H4 (cell line): ENCODE results near the gene FMO1. TPM values are rescaled to one million over a fixed set of nuclear protein-coding genes. Genes with fewer than 3 reads are reported as not detected.
"Not testable (repeated sequence)": the region's sequence is repeated elsewhere in the genome, so short reads cannot be mapped to it uniquely, and the experiment has no call there.

Experiments
- DNase-seq: peaks from one replicate; pipeline ENCODE4 v3.0.0-alpha.2; 2015; ENCODE audit warnings: low spot score
- total RNA-seq: library from RNA; depleted of rRNA; stranded (reverse); fragments of >200 nt; shearing (Covaris generic); gene quantifications from 2 replicates; pipeline ENCODE4 v1.2.3, GENCODE V29; 2014; rRNA removed

Gene FMO1
- total RNA-seq, 1 experiment from 2014 or later = not detected

- no peak for DNase-seq
Observed at GRCh38 chr1:171279678-171280077, 31.4 kb downstream of the FMO1 start.

DNA sequence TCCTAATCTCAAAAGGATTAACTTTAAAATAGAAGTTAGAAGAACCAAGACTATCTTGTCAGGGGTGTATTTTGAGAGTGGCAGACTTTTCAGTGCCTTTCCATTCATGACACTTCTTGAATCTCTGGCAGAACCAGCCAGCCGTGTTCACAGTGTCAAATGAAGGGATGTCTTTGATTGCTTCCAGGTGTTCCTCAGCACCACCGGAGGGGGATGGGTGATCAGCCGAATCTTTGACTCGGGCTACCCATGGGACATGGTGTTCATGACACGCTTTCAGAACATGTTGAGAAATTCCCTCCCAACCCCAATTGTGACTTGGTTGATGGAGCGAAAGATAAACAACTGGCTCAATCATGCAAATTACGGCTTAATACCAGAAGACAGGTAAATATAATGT, 32.3 kb downstream of the FMO1 start:
- DNase-seq = no peak

DNA sequence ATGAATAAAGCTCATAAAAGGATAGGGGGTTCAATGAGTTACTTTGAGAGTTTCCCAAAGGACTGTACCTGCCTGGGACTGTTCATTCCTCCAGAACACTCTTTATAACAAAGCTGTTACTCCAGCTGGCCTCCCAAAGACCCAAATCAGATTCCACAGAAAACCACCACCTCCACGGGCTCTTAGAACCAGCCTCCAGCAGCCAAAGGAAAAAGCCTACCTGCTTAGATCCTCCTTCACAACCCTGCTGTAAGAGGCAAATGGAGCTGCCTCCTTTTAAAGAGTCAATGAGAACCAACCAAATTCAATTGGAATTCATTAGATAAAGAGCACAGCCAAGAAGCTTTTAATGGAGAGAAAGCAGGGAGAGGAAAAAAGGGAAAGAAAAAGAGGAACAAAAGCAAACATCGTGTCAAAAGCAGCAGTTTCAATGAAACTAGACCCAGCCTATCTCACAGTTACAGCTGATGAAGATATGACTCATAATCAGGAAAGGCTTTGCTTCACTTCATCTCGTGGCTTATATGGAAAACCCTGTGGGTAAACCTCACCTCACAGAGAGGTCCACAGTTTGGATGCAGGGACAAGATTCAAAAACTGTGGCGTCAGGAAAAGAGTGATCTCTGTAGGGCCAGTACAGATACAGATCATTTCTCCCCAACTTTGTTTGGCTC, 37.9 kb downstream of the FMO1 start:
- peak; percentile 10 for DNase-seq

DNA sequence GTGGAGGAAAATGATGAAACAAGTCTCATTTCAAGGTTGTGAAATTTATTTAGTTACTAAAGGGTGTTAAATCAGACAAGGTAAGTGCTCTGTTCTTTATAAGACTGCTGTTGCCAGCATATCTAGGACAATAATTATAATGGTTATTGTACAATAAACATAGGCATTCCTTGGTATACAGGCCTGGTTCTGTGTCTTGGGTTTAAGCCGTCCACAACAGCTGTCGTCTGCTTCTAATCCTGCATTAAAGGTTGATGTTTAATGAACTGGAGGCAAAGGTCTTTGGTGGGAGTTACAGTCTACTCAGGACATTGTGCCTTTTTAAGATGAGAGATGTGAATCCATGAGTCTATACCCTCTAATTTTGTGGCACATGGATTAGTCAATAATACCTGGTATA, 42.3 kb downstream of the FMO1 start:
- DNase-seq = no peak

- no peak for DNase-seq
Observed at GRCh38 chr1:171292799-171293198, 44.5 kb downstream of the FMO1 start.

GRCh38 chr1:171295383-171295782, 47.1 kb downstream of the FMO1 start:
- not testable (repeated sequence) for DNase-seq

DNA sequence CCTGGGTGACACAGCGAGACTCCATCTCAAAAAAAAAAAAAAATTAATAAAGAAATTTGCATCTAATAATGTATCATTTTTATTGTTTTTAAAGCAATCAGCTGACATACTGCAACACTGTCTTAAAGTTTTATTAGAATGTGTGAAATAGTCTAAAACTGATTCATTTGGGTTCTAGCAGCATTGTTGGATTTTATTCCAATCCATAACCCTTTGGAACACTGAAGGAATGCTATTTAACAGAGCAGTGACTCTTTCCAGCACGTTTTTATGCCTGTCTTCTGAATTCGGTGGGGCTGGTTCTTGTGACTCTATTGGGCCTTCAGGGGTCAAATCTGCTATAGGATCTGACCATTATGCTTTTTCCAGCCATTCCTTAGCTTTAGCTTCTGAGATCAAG, 47.5 kb downstream of the FMO1 start:
- no peak for DNase-seq

- DNase-seq = no peak
Observed at GRCh38 chr1:171296897-171297296, 48.6 kb downstream of the FMO1 start.

GRCh38 chr1:171298696-171299095, 50.4 kb downstream of the FMO1 start:
- DNase-seq = no peak

DNA sequence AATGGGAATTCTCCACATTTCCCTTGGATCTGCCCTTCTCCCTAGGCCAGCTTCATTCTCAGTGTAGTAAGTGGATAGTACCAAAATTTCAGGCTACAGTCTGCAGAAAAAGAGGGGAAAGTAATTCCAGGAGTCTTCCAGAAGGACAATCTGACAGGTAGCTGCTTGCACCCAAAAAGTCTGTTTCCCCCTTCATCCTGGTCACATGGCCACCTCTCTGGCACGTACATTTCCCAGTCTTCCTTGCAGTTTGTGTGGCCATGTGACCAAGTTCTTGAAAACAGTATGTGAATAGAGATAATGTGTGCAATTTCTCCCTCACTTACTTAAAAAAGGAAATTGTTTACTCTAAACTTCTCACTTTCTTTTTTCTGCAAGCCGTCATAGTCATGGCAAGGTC, 51.0 kb downstream of the FMO1 start:
- DNase-seq = no peak

- no peak for DNase-seq
Observed at GRCh38 chr1:171300401-171300800, 52.1 kb downstream of the FMO1 start.

DNA sequence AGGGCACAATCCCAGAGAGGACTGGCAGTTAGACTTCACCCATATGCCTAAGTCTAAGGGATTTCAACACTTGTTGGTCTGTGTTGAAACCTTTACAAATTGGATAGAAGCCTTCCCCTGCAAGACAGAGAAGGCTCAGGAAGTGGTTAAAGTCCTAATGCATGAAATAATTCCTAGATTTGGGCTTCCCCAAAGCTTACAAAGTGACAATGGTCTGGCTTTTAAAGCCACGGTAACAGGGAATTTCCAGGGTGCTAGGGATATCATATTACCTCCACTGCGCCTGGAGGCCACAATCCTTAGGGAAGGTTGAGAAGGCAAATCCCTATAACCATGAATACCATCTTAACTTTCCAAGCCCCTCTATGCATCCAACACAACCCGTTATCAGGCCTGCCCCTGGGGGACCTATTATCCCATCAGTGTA, 62.4 kb downstream of the FMO1 start:
- peak; percentile 6 for DNase-seq

DNA sequence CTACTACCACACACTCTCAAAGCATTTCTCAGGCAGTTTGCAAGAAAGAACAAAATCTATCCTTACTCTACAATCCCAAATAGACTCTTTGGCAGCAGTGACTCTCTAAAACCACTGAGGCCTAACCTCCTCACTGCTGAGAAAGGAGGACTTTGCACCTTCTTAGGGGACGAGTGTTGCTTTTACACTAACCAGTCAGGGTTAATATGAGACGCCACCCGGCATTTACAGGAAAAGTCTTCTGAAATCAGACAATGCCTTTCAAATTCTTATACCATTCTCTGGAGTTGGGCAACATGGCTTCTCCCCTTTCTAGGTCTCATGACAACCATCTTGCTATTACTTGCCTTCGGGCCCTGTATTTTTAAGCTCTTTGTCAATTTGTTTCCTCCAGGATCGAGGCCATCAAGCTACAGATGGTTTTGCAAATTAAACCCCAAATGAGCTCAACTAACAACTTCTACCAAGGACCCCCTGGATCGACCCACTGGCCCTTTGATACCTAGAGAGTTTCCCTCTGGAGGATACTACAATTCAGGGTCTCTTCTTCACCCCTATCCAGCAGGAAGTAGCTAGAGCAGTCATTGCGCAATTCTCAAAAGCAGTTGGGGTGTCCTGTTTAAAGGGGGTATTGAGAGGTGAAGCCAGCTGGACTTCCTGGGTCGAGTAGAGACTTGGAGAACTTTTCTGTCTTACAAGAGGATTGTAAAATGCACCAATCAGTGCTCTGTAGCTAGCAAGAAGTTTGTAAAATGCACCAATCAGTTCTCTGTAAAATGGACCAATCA, 63.7 kb downstream of the FMO1 start:
- no peak for DNase-seq

DNA sequence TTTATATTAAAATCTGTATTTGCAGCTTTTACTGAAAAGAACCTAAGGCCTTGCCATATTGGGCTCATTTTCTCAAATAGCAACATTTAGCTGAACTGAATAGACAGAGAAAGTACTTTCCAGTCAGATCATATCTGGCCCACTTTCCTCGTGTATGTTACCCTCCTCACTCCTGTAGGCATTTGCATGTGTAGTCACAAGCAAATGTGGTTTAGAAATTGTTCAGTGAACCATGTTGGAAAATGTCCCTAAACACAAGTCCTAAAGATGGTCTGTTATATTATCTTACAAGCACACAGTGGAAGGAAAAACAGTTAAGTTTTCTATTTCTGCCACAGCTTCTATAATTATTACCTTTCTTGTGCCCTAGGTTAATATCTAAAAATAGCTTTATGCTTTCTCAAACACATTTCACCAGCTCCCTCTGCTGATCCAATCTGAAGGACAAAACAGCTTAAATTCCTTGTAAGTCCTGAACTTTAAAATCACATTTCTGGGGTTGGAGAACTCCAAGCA, 65.1 kb downstream of the FMO1 start:
- no peak for DNase-seq

GRCh38 chr1:171313835-171314320, 65.6 kb downstream of the FMO1 start, which contains the start of gene FMO4:
FMO4 (plus strand) TSS chr1:171314183; CDS start chr1:171319826, 5,643 bp downstream.
- peak; percentile 99 for DNase-seq

DNA sequence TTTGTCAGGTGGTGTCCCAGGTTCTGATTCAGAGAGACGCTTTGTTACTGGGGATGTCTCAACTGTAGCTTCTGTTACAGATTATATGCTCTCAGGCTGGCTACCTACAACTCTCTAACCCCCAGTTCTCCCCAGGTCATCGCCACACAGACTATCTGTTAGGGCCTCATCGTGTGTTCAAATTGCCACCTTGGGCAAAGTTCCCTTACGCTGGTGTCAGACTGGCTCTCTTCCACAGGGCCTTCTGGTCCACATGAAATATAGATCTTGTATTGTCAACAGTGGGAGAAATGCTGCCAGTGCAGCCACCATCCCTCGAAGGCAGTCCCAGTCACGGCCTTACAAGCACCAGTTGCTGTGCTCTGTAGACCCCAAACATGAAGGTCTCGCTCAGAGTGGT, 81.0 kb downstream of the FMO1 start:
- DNase-seq = no peak

DNA sequence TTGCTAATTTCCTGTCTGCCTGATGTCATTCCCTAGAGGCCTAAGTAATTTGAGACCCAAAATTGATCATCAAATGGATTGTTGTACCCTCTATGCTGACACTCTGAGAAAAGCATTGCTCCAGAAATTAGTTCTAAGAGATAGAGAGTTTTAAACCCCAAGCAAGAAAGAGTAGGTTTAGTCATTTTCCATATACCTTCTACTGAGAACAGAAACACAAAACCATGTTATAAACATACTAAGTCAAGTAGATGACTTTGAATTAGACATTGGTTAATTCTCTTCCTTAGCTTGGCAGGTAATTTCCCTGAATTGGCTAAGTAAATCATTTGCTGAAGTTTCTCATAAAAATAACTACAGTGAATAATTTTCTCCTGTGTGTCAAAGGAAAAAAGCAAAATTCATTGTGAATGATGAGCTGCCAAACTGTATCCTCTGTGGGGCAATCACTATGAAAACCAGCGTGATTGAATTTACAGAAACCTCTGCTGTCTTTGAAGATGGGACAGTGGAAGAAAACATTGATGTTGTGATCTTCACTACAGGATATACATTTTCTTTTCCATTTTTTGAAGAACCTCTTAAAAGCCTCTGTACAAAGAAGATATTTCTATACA, 85.8 kb downstream of the FMO1 start:
- no peak for DNase-seq

Other genes with a start within 250 kb of the FMO1 start
- 0.35 and 1.1 TPM in 2 replicates for gene FMO3, start 157.6 kb upstream of the FMO1 start, total RNA-seq
- not detected in 2 replicates for gene FMO2, start 63.2 kb upstream of the FMO1 start, total RNA-seq
- 4.5 and 5.8 TPM in 2 replicates for gene FMO4, start 65.7 kb downstream of the FMO1 start, total RNA-seq
- 32.5 and 37.8 TPM in 2 replicates for gene PRRC2C, start 237.0 kb downstream of the FMO1 start, total RNA-seq